GM12801 (cell line): ENCODE measurements around the gene G6PC1.

Experiments used
- TF ChIP-seq, protein P1 (sequence below): IDR thresholded peaks from one replicate; pipeline ENCODE4 v1.5.1; 2011; ENCODE audit warnings: control low read depth; ENCODE audit not compliant: insufficient read length; ENCODE audit errors: extremely low read depth

The G6PC1 gene

GRCh38 chr17:42898147-42898811 is 2.3 kb upstream of the G6PC1 start:
- TF ChIP-seq, protein P1, sequence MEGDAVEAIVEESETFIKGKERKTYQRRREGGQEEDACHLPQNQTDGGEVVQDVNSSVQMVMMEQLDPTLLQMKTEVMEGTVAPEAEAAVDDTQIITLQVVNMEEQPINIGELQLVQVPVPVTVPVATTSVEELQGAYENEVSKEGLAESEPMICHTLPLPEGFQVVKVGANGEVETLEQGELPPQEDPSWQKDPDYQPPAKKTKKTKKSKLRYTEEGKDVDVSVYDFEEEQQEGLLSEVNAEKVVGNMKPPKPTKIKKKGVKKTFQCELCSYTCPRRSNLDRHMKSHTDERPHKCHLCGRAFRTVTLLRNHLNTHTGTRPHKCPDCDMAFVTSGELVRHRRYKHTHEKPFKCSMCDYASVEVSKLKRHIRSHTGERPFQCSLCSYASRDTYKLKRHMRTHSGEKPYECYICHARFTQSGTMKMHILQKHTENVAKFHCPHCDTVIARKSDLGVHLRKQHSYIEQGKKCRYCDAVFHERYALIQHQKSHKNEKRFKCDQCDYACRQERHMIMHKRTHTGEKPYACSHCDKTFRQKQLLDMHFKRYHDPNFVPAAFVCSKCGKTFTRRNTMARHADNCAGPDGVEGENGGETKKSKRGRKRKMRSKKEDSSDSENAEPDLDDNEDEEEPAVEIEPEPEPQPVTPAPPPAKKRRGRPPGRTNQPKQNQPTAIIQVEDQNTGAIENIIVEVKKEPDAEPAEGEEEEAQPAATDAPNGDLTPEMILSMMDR: no peak

DNA sequence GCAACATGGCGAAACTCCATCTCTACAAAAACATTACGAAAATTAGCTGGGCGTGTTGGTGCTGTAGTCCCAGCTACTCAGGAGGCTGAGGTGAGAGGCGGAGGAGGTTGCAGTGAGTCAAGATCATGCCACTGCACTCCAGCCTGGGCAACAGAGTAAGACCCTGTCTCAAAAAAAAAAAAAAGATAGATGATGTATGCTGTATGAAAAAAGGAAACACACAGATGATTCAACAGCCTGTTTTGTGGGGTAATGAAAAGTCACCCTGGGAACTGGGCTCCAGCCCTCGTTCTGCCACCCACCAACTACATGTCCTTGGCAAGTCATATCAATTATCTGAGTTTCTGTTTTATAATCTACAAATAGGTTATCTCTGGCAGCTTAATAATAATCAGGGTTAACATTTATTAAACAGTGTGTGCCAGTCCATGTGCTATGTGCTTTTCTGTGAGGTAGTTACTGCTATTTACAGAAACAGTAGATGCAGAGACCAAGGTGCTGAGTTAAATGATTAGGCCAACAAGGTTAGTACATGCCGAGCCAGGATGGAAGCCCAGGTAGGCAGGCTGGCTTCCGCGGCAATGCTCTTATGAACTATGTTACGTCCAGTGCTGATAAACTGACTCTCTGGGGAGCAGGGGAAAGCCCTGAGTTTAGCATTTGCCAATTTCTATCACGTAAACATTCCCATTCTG is 1.1 kb downstream of the G6PC1 start:
- TF ChIP-seq, protein P1: no peak

GRCh38 chr17:42904110-42904469 is 3.5 kb downstream of the G6PC1 start:
- TF ChIP-seq, protein P1: no peak

DNA sequence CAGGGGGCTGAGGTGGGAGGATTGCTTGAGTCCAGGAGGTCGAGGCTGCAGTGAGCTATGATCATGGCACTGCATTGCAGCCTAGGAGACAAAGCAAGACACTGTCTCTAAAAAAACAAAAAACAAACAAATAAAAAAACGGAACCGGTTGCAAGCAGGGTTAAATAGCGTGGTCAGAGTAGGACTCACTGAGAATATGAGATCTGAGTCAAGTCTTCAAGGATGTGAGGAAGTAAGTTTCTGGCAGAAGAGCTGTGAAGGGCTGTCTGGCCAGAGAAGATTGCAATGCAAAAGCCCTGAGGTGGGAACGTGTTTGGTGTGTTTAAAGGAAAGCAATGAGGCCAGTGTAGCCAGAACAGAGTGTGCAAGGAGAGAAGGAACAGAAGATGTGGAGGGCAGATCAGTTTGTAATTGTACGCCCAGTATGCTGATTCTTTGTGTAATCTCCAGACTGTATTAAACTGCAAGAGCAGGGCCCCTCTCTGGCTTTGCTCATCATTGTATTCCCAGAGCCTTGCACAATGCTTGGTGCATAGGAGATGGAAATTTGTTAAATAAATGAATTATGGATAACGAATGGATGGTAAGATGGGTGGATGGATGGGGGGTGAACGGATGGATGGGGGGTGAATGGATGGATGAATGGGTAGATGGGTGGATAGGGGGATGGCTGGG is 6.3 kb downstream of the G6PC1 start:
- TF ChIP-seq, protein P1: no peak

DNA sequence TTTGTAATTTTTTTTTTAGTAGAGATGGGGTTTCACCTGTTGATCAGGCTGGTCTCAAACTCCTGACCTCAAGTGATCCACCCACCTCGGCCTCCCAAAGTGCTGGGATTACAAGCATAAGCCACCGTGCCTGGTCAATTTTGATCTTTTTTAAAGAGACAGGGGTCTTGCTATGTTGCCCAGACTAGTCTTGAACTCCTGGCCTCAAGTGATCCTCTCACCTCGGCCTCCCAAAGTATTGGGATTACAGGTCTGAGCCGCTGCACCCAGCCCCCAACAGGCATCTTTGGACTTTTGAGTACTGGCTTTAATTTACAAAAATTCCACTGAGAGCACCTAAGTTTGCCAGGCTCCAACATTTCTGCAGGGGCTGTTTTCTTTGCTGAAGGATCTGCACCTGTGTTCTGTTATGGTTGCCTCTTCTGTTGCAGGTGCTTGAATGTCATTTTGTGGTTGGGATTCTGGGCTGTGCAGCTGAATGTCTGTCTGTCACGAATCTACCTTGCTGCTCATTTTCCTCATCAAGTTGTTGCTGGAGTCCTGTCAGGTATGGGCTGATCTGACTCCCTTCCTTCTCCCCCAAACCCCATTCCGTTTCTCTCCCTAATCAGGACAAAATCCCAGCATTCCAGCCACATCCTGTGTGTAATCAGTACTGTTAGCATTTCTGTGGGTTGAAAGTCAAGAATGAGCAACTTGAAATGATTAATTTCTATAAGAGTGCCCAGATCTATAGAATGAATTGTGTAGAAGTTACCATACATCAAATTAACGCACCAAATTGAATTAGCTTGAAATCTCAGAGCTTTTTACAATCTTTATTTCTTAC is 8.5 kb downstream of the G6PC1 start:
- TF ChIP-seq, protein P1: no peak

- TF ChIP-seq, protein P1: no peak
Measured at GRCh38 chr17:42913522-42913921, 12.9 kb downstream of the G6PC1 start.
